ENCODE results near the gene LTN1. TPM values are rescaled to one million over a fixed set of nuclear protein-coding genes. Genes with fewer than 3 reads are reported as not detected.

LTN1 gene
- total and polyA plus RNA-seq, 2 donors (not counting 1 experiment from before 2014, with no cell fraction given), result 6.6 to 30.1 TPM

- H3K4me1 Mint-ChIP-seq, result no peaks in the 10 kb centered on the region
These were observed 15.7 kb upstream of the LTN1 start for GRCh38 chr21:29008367-29008766.

DNA sequence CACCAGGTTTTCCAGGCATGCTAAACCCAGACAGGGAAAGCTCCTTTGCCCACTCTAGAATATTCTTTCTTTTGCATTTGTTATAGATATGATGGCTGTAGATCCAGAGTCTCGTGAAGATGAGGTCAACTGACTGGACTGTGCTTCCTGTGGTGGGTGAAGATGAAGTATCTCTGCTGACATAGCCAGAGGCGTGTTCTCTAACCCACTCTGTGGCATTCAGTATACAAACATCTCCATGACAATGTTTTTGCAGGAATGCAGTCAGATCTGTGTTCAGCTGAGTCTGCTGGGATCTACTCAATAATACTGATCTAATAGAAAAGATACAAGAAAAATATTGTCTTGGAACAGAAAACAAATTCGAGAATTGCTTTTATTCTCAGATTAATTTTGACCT, 15.1 kb upstream of the LTN1 start:
- Histone ChIP-seq H3K79me2 (ENCODE audit: control insufficient read depth, insufficient read depth, low read length) (peaks cover 4% of the 10 kb centered on the region), H3K9me3 (ENCODE audit: control extremely low read depth in 1 of 3, control insufficient read depth in 2 of 3, insufficient read depth in 1 of 3, low read length in 2 of 3) (no peaks in the 10 kb centered on the region), H3K4me3 (ENCODE audit: control extremely low read depth in 1 of 5, extremely low read depth in 1 of 5, insufficient read depth in 1 of 5, low read depth in 2 of 5, low read length in 4 of 5) (no peak overlapping the region), H3K9ac (ENCODE audit: low read length) (no peak overlapping the region), H3K27me3 (replicated peaks in 1 of 4; ENCODE audit: control extremely low read depth in 1 of 4, control insufficient read depth in 3 of 4, insufficient read depth in 4 of 4, low read length in 3 of 4) (no peaks in the 10 kb centered on the region), H3K36me3 (replicated peaks in 1 of 2; ENCODE audit: control extremely low read depth in 1 of 2, control insufficient read depth in 1 of 2, extremely low read depth in 1 of 2, insufficient read depth in 2 of 2, low read length in 1 of 2) (peaks cover 0 to 7% of the 10 kb centered on the region in 2 experiments), H3K4me2 (replicated peaks; ENCODE audit: low read depth, low read length, poor library complexity, severe bottlenecking) (no peak overlapping the region), H2AFZ (ENCODE audit: insufficient read depth, low read depth, low read length, poor library complexity, severe bottlenecking) (no peak overlapping the region), H3K4me1 (ENCODE audit: control insufficient read depth in 2 of 2, insufficient read depth in 2 of 2, low read length in 2 of 2) (peaks cover 4 to 7% of the 10 kb centered on the region in 2 donors), H4K20me1 (ENCODE audit: control insufficient read depth, insufficient read depth, low read length, poor library complexity, severe bottlenecking) (no peaks in the 10 kb centered on the region), H3K27ac (ENCODE audit: low read length in 2 of 2) (no peak overlapping the region)
- no peak overlapping the region for H3K27ac Mint-ChIP-seq
- ChIA-PET POLR2A (no interaction called here), CTCF (no interaction called here)
- H3K4me1 Mint-ChIP-seq, result peaks cover 2% of the 10 kb centered on the region
- TF ChIP-seq EZH2 (IDR thresholded peaks at IDR 0.05; ENCODE audit: borderline replicate concordance, insufficient read depth, low read depth, low read length, poor library complexity, severe bottlenecking), result no peak
- TF ChIP-seq, protein P1, sequence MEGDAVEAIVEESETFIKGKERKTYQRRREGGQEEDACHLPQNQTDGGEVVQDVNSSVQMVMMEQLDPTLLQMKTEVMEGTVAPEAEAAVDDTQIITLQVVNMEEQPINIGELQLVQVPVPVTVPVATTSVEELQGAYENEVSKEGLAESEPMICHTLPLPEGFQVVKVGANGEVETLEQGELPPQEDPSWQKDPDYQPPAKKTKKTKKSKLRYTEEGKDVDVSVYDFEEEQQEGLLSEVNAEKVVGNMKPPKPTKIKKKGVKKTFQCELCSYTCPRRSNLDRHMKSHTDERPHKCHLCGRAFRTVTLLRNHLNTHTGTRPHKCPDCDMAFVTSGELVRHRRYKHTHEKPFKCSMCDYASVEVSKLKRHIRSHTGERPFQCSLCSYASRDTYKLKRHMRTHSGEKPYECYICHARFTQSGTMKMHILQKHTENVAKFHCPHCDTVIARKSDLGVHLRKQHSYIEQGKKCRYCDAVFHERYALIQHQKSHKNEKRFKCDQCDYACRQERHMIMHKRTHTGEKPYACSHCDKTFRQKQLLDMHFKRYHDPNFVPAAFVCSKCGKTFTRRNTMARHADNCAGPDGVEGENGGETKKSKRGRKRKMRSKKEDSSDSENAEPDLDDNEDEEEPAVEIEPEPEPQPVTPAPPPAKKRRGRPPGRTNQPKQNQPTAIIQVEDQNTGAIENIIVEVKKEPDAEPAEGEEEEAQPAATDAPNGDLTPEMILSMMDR (IDR thresholded peaks at IDR 0.05), result no peak
- no peak for DNase-seq
- intact Hi-C loops (cut with micrococcal nuclease), result no loop called here
- whole genome bisulfite sequencing (ENCODE audit: insufficient coverage), result 100% methylated on average over 1 of the region's 3 CpGs
- ATAC-seq (ENCODE audit: low read depth), result no peak
- H3K4me3 Mint-ChIP-seq, result no peak overlapping the region
- no peaks in the 10 kb centered on the region for H3K9me3 Mint-ChIP-seq (ENCODE audit: insufficient read depth)
- H3K27me3 Mint-ChIP-seq, result no peaks in the 10 kb centered on the region

More at GRCh38 chr21:29008367-29008766, 15.7 kb upstream of the LTN1 start:
- Histone ChIP-seq H4K20me1 (ENCODE audit: control insufficient read depth, insufficient read depth, low read length, poor library complexity, severe bottlenecking) (no peaks in the 10 kb centered on the region), H3K36me3 (replicated peaks in 1 of 2; ENCODE audit: control extremely low read depth in 1 of 2, control insufficient read depth in 1 of 2, extremely low read depth in 1 of 2, insufficient read depth in 2 of 2, low read length in 1 of 2) (peaks cover 0 to 7% of the 10 kb centered on the region in 2 experiments), H3K9me3 (ENCODE audit: control extremely low read depth in 1 of 3, control insufficient read depth in 2 of 3, insufficient read depth in 1 of 3, low read length in 2 of 3) (no peaks in the 10 kb centered on the region), H3K4me1 (ENCODE audit: control insufficient read depth in 2 of 2, insufficient read depth in 2 of 2, low read length in 2 of 2) (peaks cover 2 to 3% of the 10 kb centered on the region in 2 donors), H3K9ac (ENCODE audit: low read length) (no peak overlapping the region), H3K27ac (ENCODE audit: low read length in 2 of 2) (no peak overlapping the region), H3K4me3 (ENCODE audit: control extremely low read depth in 1 of 5, extremely low read depth in 1 of 5, insufficient read depth in 1 of 5, low read depth in 2 of 5, low read length in 4 of 5) (no peak overlapping the region), H3K27me3 (replicated peaks in 1 of 4; ENCODE audit: control extremely low read depth in 1 of 4, control insufficient read depth in 3 of 4, insufficient read depth in 4 of 4, low read length in 3 of 4) (no peaks in the 10 kb centered on the region), H3K79me2 (ENCODE audit: control insufficient read depth, insufficient read depth, low read length) (peaks cover 3% of the 10 kb centered on the region), H3K4me2 (replicated peaks; ENCODE audit: low read depth, low read length, poor library complexity, severe bottlenecking) (no peak overlapping the region), H2AFZ (ENCODE audit: insufficient read depth, low read depth, low read length, poor library complexity, severe bottlenecking) (no peak overlapping the region)
- POLR2A ChIA-PET, result no interaction called here
- Mint-ChIP-seq H3K4me3 (no peak overlapping the region), H3K27ac (no peak overlapping the region), H3K9me3 (ENCODE audit: insufficient read depth) (no peaks in the 10 kb centered on the region), H3K27me3 (no peaks in the 10 kb centered on the region)
- TF ChIP-seq, protein P1 (IDR thresholded peaks at IDR 0.05), result no peak
- no peak for TF ChIP-seq EZH2 (IDR thresholded peaks at IDR 0.05; ENCODE audit: borderline replicate concordance, insufficient read depth, low read depth, low read length, poor library complexity, severe bottlenecking)
- ATAC-seq (ENCODE audit: low read depth) (no peak), DNase-seq (no peak)
- CTCF ChIA-PET, result no interaction called here
- intact Hi-C loops (cut with micrococcal nuclease), result no loop called here
- 100% methylated on average over 1 of the region's 3 CpGs for WGBS (ENCODE audit: insufficient coverage)
